Fibroblast of lung (primary cell): ENCODE measurements around the gene ANKS1B. TPM values are rescaled to one million over a fixed set of nuclear protein-coding genes. Genes with fewer than 3 reads are reported as not detected.

Experiments used
- DNase-seq, 2 donors: peaks; one replicate each; pipeline versions ENCODE4 v3.0.0 to v3.0.0-alpha.2; 2010; ENCODE audit warnings: low read depth in 2 of 2
- H2AFZ ChIP-seq: 2 replicates; pipeline ENCODE4 v1.5.1; 2012; ENCODE audit warnings: low read length, control low read depth, inconsistent platforms
- H3K27ac ChIP-seq: 2 replicates; pipeline ENCODE4 v1.5.1; 2011; ENCODE audit warnings: low read length, control low read depth; ENCODE audit not compliant: insufficient read depth
- H3K27me3 ChIP-seq: 2 replicates; pipeline ENCODE4 v1.5.1; 2011; ENCODE audit warnings: mild to moderate bottlenecking, low read length; ENCODE audit not compliant: control insufficient read depth, insufficient read depth
- H3K36me3 ChIP-seq: 2 replicates; pipeline ENCODE4 v1.5.1; 2011; ENCODE audit warnings: low read length; ENCODE audit not compliant: control insufficient read depth, insufficient read depth
- H3K4me1 ChIP-seq: 2 replicates; pipeline ENCODE4 v1.5.1; 2011; ENCODE audit warnings: low read length; ENCODE audit not compliant: control insufficient read depth, insufficient read depth; ENCODE audit errors: extremely low read depth
- H3K4me2 ChIP-seq: 2 replicates; pipeline ENCODE4 v1.5.1; 2011; ENCODE audit warnings: low read length, control low read depth; ENCODE audit not compliant: insufficient read depth; ENCODE audit errors: extremely low read depth
- H3K4me3 ChIP-seq, 4 experiments: fragments of 200-600 bp in 1 of 4; sonication (generic) in 1 of 4; replicated peaks in 1 of 4; 2 replicates each; pipeline ENCODE4 v1.5.1; 2011 to 2016; ENCODE audit warnings: low read length in 4 of 4, low read depth in 3 of 4, mild to moderate bottlenecking in 3 of 4, control low read depth in 2 of 4, inconsistent platforms in 1 of 4, mixed read lengths in 1 of 4; ENCODE audit not compliant: insufficient read depth in 1 of 4; ENCODE audit errors: control extremely low read depth in 1 of 4
- H3K79me2 ChIP-seq: 2 replicates; pipeline ENCODE4 v1.5.1; 2012; ENCODE audit warnings: mild to moderate bottlenecking, low read length, inconsistent platforms; ENCODE audit not compliant: control insufficient read depth, insufficient read depth
- H3K9ac ChIP-seq: 2 replicates; pipeline ENCODE4 v1.5.1; 2011; ENCODE audit warnings: mild to moderate bottlenecking, low read length, control low read depth; ENCODE audit not compliant: insufficient read depth
- H3K9me3 ChIP-seq: 2 replicates; pipeline ENCODE4 v1.5.1; 2012; ENCODE audit warnings: low read depth, low read length; ENCODE audit not compliant: control insufficient read depth, insufficient read depth
- H4K20me1 ChIP-seq: 2 replicates; pipeline ENCODE4 v1.5.1; 2011; ENCODE audit warnings: low read length; ENCODE audit not compliant: control insufficient read depth, insufficient read depth; ENCODE audit errors: extremely low read depth
- EZH2 ChIP-seq: IDR thresholded peaks from 2 replicates; pipeline ENCODE4 v1.5.1; 2012; ENCODE audit warnings: low read length, control low read depth, mild to moderate bottlenecking; ENCODE audit errors: missing control alignments
- polyA plus RNA-seq, 2 donors: library from polyadenylated mRNA; depleted of rRNA in 1 of 2; stranded (reverse) in 1 of 2; unstranded in 1 of 2; fragments of >200 nt; gene quantifications; 2 replicates each; pipeline ENCODE4 v1.2.1, GENCODE V29; 2011 to 2012; ENCODE audit warnings: missing spikeins in 1 of 2
- total RNA-seq: library from RNA; depleted of rRNA; stranded (reverse); fragments of >200 nt; gene quantifications from 2 replicates; pipeline ENCODE4 v1.2.1, GENCODE V29; 2014
- TF ChIP-seq, protein P1 (sequence below), 2 donors: IDR thresholded peaks in 1 of 2; conservative IDR thresholded peaks in 1 of 2; 1 replicate in 1 of 2; 2 replicates in 1 of 2; pipeline ENCODE4 v1.5.1; 2011 to 2012; ENCODE audit warnings: low read length in 2 of 2, control low read depth in 1 of 2, inconsistent platforms in 1 of 2, low read depth in 1 of 2, mild to moderate bottlenecking in 1 of 2

ANKS1B gene
- total and polyA plus RNA-seq, 2 donors (not counting 1 experiment from before 2014, with no cell fraction given) = 0.11 to 0.83 TPM

DNA sequence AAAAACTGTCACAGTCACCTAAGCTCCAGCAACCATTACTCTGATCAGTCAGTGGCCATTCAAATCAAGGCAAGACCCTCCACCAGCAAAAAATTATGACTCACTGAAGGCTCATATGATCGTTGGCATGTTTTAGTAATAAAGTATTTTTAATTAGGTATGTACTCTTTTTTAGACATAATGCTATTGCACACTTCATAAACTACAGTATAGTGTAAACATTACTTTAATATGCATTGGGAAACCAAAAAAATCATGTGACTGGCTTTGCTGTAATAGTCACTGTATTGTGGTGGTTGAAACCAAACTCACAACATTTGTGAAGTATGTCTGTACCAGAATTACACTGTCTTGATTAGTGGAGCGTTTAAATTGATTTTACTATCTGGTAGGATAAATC lies 471.7 kb downstream of the ANKS1B start:
- no peak for TF ChIP-seq EZH2
- TF ChIP-seq, protein P1, sequence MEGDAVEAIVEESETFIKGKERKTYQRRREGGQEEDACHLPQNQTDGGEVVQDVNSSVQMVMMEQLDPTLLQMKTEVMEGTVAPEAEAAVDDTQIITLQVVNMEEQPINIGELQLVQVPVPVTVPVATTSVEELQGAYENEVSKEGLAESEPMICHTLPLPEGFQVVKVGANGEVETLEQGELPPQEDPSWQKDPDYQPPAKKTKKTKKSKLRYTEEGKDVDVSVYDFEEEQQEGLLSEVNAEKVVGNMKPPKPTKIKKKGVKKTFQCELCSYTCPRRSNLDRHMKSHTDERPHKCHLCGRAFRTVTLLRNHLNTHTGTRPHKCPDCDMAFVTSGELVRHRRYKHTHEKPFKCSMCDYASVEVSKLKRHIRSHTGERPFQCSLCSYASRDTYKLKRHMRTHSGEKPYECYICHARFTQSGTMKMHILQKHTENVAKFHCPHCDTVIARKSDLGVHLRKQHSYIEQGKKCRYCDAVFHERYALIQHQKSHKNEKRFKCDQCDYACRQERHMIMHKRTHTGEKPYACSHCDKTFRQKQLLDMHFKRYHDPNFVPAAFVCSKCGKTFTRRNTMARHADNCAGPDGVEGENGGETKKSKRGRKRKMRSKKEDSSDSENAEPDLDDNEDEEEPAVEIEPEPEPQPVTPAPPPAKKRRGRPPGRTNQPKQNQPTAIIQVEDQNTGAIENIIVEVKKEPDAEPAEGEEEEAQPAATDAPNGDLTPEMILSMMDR (conservative IDR thresholded peaks at IDR 0.05 in 1 of 2, IDR thresholded peaks at IDR 0.05 in 1 of 2; ENCODE audit: low read depth in 1 of 2, low read length in 2 of 2) = no peak
- Histone ChIP-seq H3K4me2 (no peak overlapping the region), H4K20me1 (no peaks in the 10 kb centered on the region), H2AFZ (no peak overlapping the region), H3K4me1 (no peaks in the 10 kb centered on the region), H3K9me3 (no peaks in the 10 kb centered on the region), H3K27ac (no peak overlapping the region), H3K4me3 (no peak overlapping the region), H3K79me2 (no peaks in the 10 kb centered on the region), H3K9ac (no peak overlapping the region), H3K36me3 (no peaks in the 10 kb centered on the region), H3K27me3 (no peaks in the 10 kb centered on the region)
- DNase-seq = no peak

DNA sequence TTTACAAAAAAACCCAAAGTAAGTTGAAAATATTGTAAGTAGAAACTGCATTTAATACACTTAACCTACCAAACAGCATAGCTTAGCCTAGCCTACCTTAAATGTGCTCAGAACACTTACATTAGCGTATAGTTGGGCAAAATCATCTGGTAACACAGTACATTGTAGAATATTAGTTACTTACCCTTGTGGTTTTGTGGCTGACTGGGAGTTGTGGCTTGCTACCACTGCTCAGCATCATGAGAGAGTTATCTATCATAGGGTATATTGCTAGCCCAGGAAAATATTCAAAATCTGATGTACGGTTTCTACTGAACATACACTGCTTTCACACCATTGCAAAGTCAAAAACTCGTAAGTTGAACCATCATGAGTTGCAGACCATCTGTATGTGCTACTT lies 478.9 kb downstream of the ANKS1B start:
- Histone ChIP-seq H3K4me1 (no peaks in the 10 kb centered on the region), H4K20me1 (no peaks in the 10 kb centered on the region), H3K4me2 (no peak overlapping the region), H3K9ac (no peak overlapping the region), H2AFZ (no peak overlapping the region), H3K4me3 (no peak overlapping the region), H3K27ac (no peak overlapping the region), H3K9me3 (no peaks in the 10 kb centered on the region), H3K27me3 (no peaks in the 10 kb centered on the region), H3K79me2 (no peaks in the 10 kb centered on the region), H3K36me3 (no peaks in the 10 kb centered on the region)
- no peak for TF ChIP-seq EZH2
- TF ChIP-seq, protein P1 (conservative IDR thresholded peaks at IDR 0.05 in 1 of 2, IDR thresholded peaks at IDR 0.05 in 1 of 2; ENCODE audit: low read depth in 1 of 2, low read length in 2 of 2) = no peak
- peak in 1 of 2 donors; percentile 74 for DNase-seq

DNA sequence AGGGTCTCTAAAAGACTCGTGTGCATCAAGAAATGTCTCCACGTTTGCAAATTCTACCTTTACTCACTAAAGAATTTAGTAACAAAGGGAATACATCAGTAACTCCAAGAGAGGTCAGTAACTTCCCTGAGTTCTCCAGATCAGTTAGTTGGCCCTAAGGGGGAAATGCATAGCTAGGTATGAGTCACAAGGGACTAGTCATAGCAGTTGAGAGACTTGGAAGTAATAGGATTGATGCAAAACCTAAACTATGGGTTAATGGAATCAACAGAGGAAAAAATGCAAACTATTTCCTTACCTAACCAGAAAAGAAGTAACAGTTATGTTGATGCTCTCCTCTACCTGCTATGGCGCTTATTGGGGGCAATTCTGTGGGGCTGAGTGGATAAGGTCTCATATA lies 486.0 kb downstream of the ANKS1B start:
- Histone ChIP-seq H3K4me2 (no peak overlapping the region), H3K27ac (no peak overlapping the region), H2AFZ (no peak overlapping the region), H3K36me3 (no peaks in the 10 kb centered on the region), H3K4me3 (no peak overlapping the region), H3K27me3 (no peaks in the 10 kb centered on the region), H4K20me1 (no peaks in the 10 kb centered on the region), H3K79me2 (no peaks in the 10 kb centered on the region), H3K4me1 (no peaks in the 10 kb centered on the region), H3K9me3 (no peaks in the 10 kb centered on the region), H3K9ac (no peak overlapping the region)
- TF ChIP-seq, protein P1 (conservative IDR thresholded peaks at IDR 0.05 in 1 of 2, IDR thresholded peaks at IDR 0.05 in 1 of 2; ENCODE audit: low read depth in 1 of 2, low read length in 2 of 2) = no peak
- no peak for TF ChIP-seq EZH2
- DNase-seq = peak; percentile 7 to 94
